ENCODE data around the gene CLCF1. TPM values are rescaled to one million over a fixed set of nuclear protein-coding genes. Genes with fewer than 3 reads are reported as not detected.

Gene CLCF1
- polyA plus RNA-seq, 4 donors, result 1.4 to 6.3 (median 3.0) TPM; not detected in 1

- no peak for DNase-seq
- 81 to 85% (median 84%) methylated on average over 10 to 12 of the region's 12 CpGs for WGBS, 3 donors
- H3K9me3 ChIP-seq (ENCODE audit: control insufficient read depth in 2 of 2, insufficient read depth in 1 of 2, low read depth in 1 of 2, low read length in 1 of 2), result no peaks in the 10 kb centered on the region
- peaks cover 0 to 8% (median 2%) of the 10 kb centered on the region in 3 donors for H3K27me3 ChIP-seq (ENCODE audit: control insufficient read depth in 3 of 3, insufficient read depth in 3 of 3, low read length in 3 of 3)
- no peak for FAIRE-seq
- H3K4me1 ChIP-seq (ENCODE audit: control insufficient read depth in 3 of 3, insufficient read depth in 2 of 3, low read depth in 1 of 3, low read length in 2 of 3), result peaks cover 0 to 16% (median 2%) of the 10 kb centered on the region in 3 donors
- no peaks in the 10 kb centered on the region for H3K36me3 ChIP-seq (ENCODE audit: control insufficient read depth in 3 of 3, insufficient read depth in 2 of 3, low read depth in 1 of 3, low read length in 3 of 3)
- no peak overlapping the region for H3K4me3 ChIP-seq (ENCODE audit: low read depth in 1 of 3, low read length in 3 of 3)
- no peak overlapping the region for H3K27ac ChIP-seq (ENCODE audit: low read depth in 1 of 3, low read length in 2 of 3)
Measured at GRCh38 chr11:67417425-67417824, 44.0 kb upstream of the CLCF1 start.

DNA sequence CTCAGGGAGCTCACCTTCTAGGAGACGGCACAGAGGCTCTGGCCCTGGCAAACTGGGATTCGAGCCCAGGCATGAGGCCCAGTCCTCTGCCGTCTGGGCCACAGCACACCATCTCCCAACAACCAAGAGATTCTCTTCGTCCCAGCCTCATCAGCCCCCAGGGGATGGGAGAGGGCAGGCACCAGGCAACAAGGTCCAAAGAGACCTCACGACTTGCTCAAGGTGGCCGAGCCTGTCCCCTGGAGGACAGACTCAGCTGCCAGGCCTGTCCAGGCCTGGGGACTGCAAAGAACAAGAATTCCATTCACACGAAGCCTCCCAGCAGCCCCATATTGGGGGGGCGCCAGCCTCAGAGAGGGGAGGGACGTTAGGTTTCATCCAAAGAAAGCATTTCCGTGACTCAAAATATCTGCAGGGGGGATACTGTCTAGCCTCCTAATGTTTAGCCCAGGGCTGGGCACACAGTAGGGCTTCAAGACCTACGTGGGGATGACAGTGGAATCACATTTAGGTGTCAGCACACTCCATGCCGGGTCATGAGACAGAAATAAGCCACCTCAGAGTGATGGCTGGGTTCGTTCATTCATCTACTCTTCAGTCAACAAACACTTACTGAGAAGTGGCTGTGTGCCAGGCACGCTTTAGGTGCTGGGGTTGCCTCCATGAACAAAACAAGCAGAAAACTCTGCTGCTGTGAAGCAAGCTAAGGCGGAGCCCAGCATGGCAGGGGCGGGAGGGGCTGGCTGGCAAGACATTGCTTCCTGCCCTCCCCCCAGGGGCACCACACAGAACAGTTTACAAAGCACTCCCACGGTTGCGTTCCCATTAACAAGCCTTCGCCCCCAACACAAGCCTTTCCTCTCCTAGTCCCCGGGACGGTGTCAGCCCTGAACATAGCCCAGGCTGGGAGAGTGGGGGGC, 43.3 kb upstream of the CLCF1 start:
- FAIRE-seq, result no peak
- H3K4me3 ChIP-seq (ENCODE audit: low read depth in 1 of 3, low read length in 3 of 3), result no peak overlapping the region

GRCh38 chr11:67415501-67416304, 42.3 kb upstream of the CLCF1 start, which contains the start of gene CARNS1:
Gene CARNS1, plus strand, starts transcription at chr11:67415678. Its CDS starts 522 bp downstream, at chr11:67416200.
- Histone ChIP-seq H3K27ac (ENCODE audit: low read depth in 1 of 3, low read length in 2 of 3) (no peak within 1 kb of the TSS), H3K4me1 (ENCODE audit: control insufficient read depth in 3 of 3, insufficient read depth in 2 of 3, low read depth in 1 of 3, low read length in 2 of 3) (peaks cover 0 to 24% (median 2%) of the 10 kb centered on the region in 3 donors), H3K4me3 (ENCODE audit: low read depth in 1 of 3, low read length in 3 of 3) (peak within 1 kb of the TSS in 1 of 3 donors; percentile 26), H3K27me3 (ENCODE audit: control insufficient read depth in 3 of 3, insufficient read depth in 3 of 3, low read length in 3 of 3) (peaks cover 0 to 15% (median 2%) of the 10 kb centered on the region in 3 donors), H3K36me3 (ENCODE audit: control insufficient read depth in 3 of 3, insufficient read depth in 2 of 3, low read depth in 1 of 3, low read length in 3 of 3) (no peaks in the 10 kb centered on the region), H3K9me3 (ENCODE audit: control insufficient read depth in 2 of 2, insufficient read depth in 1 of 2, low read depth in 1 of 2, low read length in 1 of 2) (no peaks in the 10 kb centered on the region)
- WGBS, 3 donors, result 3 to 9% (median 6%) methylated on average over 37 to 67 of the region's 67 CpGs
- no peak for DNase-seq
- FAIRE-seq, result no peak

More for the DNA sequence above, 43.3 kb upstream of the CLCF1 start:
- 58 to 61% (median 60%) methylated on average over 21 of the region's 21 CpGs for WGBS, 3 donors
- Histone ChIP-seq H3K9me3 (ENCODE audit: control insufficient read depth in 2 of 2, insufficient read depth in 1 of 2, low read depth in 1 of 2, low read length in 1 of 2) (no peaks in the 10 kb centered on the region), H3K36me3 (ENCODE audit: control insufficient read depth in 3 of 3, insufficient read depth in 2 of 3, low read depth in 1 of 3, low read length in 3 of 3) (no peaks in the 10 kb centered on the region), H3K4me1 (ENCODE audit: control insufficient read depth in 3 of 3, insufficient read depth in 2 of 3, low read depth in 1 of 3, low read length in 2 of 3) (peaks cover 0 to 18% (median 2%) of the 10 kb centered on the region in 3 donors), H3K27me3 (ENCODE audit: control insufficient read depth in 3 of 3, insufficient read depth in 3 of 3, low read length in 3 of 3) (peaks cover 0 to 8% (median 2%) of the 10 kb centered on the region in 3 donors), H3K27ac (ENCODE audit: low read depth in 1 of 3, low read length in 2 of 3) (no peak overlapping the region)
- DNase-seq, result no peak

GRCh38 chr11:67413266-67413849, 40.0 kb upstream of the CLCF1 start:
- H3K4me3 ChIP-seq (ENCODE audit: low read depth in 1 of 3, low read length in 3 of 3), result no peak overlapping the region
- WGBS, 3 donors, result 39 to 66% (median 50%) methylated on average over 2 of the region's 2 CpGs
- no peaks in the 10 kb centered on the region for H3K9me3 ChIP-seq (ENCODE audit: control insufficient read depth in 2 of 2, insufficient read depth in 1 of 2, low read depth in 1 of 2, low read length in 1 of 2)
- H3K36me3 ChIP-seq (ENCODE audit: control insufficient read depth in 3 of 3, insufficient read depth in 2 of 3, low read depth in 1 of 3, low read length in 3 of 3), result no peaks in the 10 kb centered on the region
- FAIRE-seq (no peak), DNase-seq (no peak)
- H3K4me1 ChIP-seq (ENCODE audit: control insufficient read depth in 3 of 3, insufficient read depth in 2 of 3, low read depth in 1 of 3, low read length in 2 of 3), result peaks cover 0 to 21% (median 2%) of the 10 kb centered on the region in 3 donors
- no peak overlapping the region for H3K27ac ChIP-seq (ENCODE audit: low read depth in 1 of 3, low read length in 2 of 3)
- H3K27me3 ChIP-seq (ENCODE audit: control insufficient read depth in 3 of 3, insufficient read depth in 3 of 3, low read length in 3 of 3), result peaks cover 0 to 18% (median 2%) of the 10 kb centered on the region in 3 donors

- H3K36me3 ChIP-seq (ENCODE audit: control insufficient read depth in 3 of 3, insufficient read depth in 2 of 3, low read depth in 1 of 3, low read length in 3 of 3), result no peaks in the 10 kb centered on the region
- no peak for DNase-seq
- WGBS, 3 donors, result 54 to 72% (median 55%) methylated on average over 9 of the region's 9 CpGs
- FAIRE-seq, result no peak
- peaks cover 0 to 18% (median 2%) of the 10 kb centered on the region in 3 donors for H3K27me3 ChIP-seq (ENCODE audit: control insufficient read depth in 3 of 3, insufficient read depth in 3 of 3, low read length in 3 of 3)
- H3K9me3 ChIP-seq (ENCODE audit: control insufficient read depth in 2 of 2, insufficient read depth in 1 of 2, low read depth in 1 of 2, low read length in 1 of 2), result no peaks in the 10 kb centered on the region
- peaks cover 0 to 21% (median 2%) of the 10 kb centered on the region in 3 donors for H3K4me1 ChIP-seq (ENCODE audit: control insufficient read depth in 3 of 3, insufficient read depth in 2 of 3, low read depth in 1 of 3, low read length in 2 of 3)
- H3K27ac ChIP-seq (ENCODE audit: low read depth in 1 of 3, low read length in 2 of 3), result no peak overlapping the region
- H3K4me3 ChIP-seq (ENCODE audit: low read depth in 1 of 3, low read length in 3 of 3), result no peak overlapping the region
Measured at GRCh38 chr11:67412495-67413179, 39.2 kb upstream of the CLCF1 start.

DNA sequence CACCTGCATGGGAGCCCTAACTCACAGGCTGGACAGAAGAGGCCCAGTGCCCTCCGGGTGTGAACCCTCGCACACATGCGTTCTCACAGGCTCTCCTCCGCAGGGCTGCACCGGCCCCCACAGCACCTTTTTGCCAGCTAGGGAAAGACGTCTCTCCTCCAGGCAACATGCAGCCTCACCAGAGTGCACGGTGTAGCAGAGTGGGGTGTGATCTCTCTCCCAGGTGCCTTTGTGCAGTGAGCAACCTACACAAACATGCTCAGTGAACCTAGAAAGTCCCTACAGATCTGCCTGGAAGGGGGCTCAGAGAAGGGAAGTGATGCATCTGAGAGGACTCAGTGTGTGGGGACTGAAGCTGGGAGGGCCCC, 38.4 kb upstream of the CLCF1 start:
- DNase-seq (no peak), FAIRE-seq (no peak)
- Histone ChIP-seq H3K27ac (ENCODE audit: low read depth in 1 of 3, low read length in 2 of 3) (no peak overlapping the region), H3K9me3 (ENCODE audit: control insufficient read depth in 2 of 2, insufficient read depth in 1 of 2, low read depth in 1 of 2, low read length in 1 of 2) (no peaks in the 10 kb centered on the region), H3K27me3 (ENCODE audit: control insufficient read depth in 3 of 3, insufficient read depth in 3 of 3, low read length in 3 of 3) (peaks cover 0 to 18% (median 2%) of the 10 kb centered on the region in 3 donors), H3K4me3 (ENCODE audit: low read depth in 1 of 3, low read length in 3 of 3) (no peak overlapping the region), H3K4me1 (ENCODE audit: control insufficient read depth in 3 of 3, insufficient read depth in 2 of 3, low read depth in 1 of 3, low read length in 2 of 3) (peaks cover 0 to 21% (median 2%) of the 10 kb centered on the region in 3 donors), H3K36me3 (ENCODE audit: control insufficient read depth in 3 of 3, insufficient read depth in 2 of 3, low read depth in 1 of 3, low read length in 3 of 3) (no peaks in the 10 kb centered on the region)
- WGBS, 3 donors, result 30 to 60% (median 50%) methylated on average over 7 of the region's 7 CpGs

GRCh38 chr11:67410984-67411784, 37.8 kb upstream of the CLCF1 start:
- Histone ChIP-seq H3K27me3 (ENCODE audit: control insufficient read depth in 3 of 3, insufficient read depth in 3 of 3, low read length in 3 of 3) (peaks cover 0 to 18% (median 2%) of the 10 kb centered on the region in 3 donors), H3K36me3 (ENCODE audit: control insufficient read depth in 3 of 3, insufficient read depth in 2 of 3, low read depth in 1 of 3, low read length in 3 of 3) (no peaks in the 10 kb centered on the region), H3K4me1 (ENCODE audit: control insufficient read depth in 3 of 3, insufficient read depth in 2 of 3, low read depth in 1 of 3, low read length in 2 of 3) (peaks cover 0 to 21% (median 2%) of the 10 kb centered on the region in 3 donors), H3K9me3 (ENCODE audit: control insufficient read depth in 2 of 2, insufficient read depth in 1 of 2, low read depth in 1 of 2, low read length in 1 of 2) (no peaks in the 10 kb centered on the region), H3K4me3 (ENCODE audit: low read depth in 1 of 3, low read length in 3 of 3) (no peak overlapping the region), H3K27ac (ENCODE audit: low read depth in 1 of 3, low read length in 2 of 3) (no peak overlapping the region)
- FAIRE-seq, result no peak
- 68 to 81% (median 76%) methylated on average over 16 to 17 of the region's 17 CpGs for WGBS, 3 donors
- no peak for DNase-seq
